Natural killer cell (primary cell): ENCODE measurements around the gene PLVAP. TPM values are rescaled to one million over a fixed set of nuclear protein-coding genes. Genes with fewer than 3 reads are reported as not detected.

ENCODE experiments used
- ATAC-seq, 3 donors: fragments of 150-1000 bp in 2 of 3; fragments of 200-7000 bp in 1 of 3; cut with Tn5 transposase; 1 replicate in 1 of 3; 2 replicates in 2 of 3; pipeline ENCODE4 v1.10.0; 2021; ENCODE audit warnings: mild to moderate bottlenecking in 2 of 3, moderate library complexity in 2 of 3
- DNase-seq, 2 donors: peaks; one replicate each; pipeline versions ENCODE4 v3.0.0 to v3.0.0-alpha.2; 2013 to 2021; ENCODE audit warnings: mixed read lengths in 1 of 2
- H3K27ac ChIP-seq: one replicate; pipeline ENCODE4 v1.5.1; 2013; ENCODE audit warnings: mild to moderate bottlenecking, low read length
- H3K27me3 ChIP-seq: one replicate; pipeline ENCODE4 v1.6.1; 2013; ENCODE audit warnings: low read length; ENCODE audit not compliant: control insufficient read depth, insufficient read depth
- H3K36me3 ChIP-seq: one replicate; pipeline ENCODE4 v1.6.1; 2013; ENCODE audit warnings: low read length; ENCODE audit not compliant: control insufficient read depth, insufficient read depth
- H3K4me1 ChIP-seq: one replicate; pipeline ENCODE4 v1.6.1; 2013; ENCODE audit warnings: low read length; ENCODE audit not compliant: control insufficient read depth, insufficient read depth
- H3K4me3 ChIP-seq: one replicate; pipeline ENCODE4 v1.5.1; 2013; ENCODE audit warnings: low read length
- H3K9me3 ChIP-seq: one replicate; pipeline ENCODE4 v1.6.1; 2013; ENCODE audit warnings: low read length; ENCODE audit not compliant: control insufficient read depth, insufficient read depth
- H3K27ac Mint-ChIP-seq, 2 donors: one replicate each; pipeline ENCODE4 v1.8.0; 2022; ENCODE audit warnings: mild to moderate bottlenecking in 2 of 2, mixed read lengths in 2 of 2, moderate library complexity in 1 of 2
- H3K27me3 Mint-ChIP-seq, 2 donors: one replicate each; pipeline ENCODE4 v1.8.0; 2022; ENCODE audit warnings: low read depth in 2 of 2, mixed read lengths in 2 of 2
- H3K36me3 Mint-ChIP-seq: one replicate; pipeline ENCODE4 v1.8.0; 2022; ENCODE audit warnings: mixed read lengths
- H3K4me1 Mint-ChIP-seq, 2 donors: one replicate each; pipeline ENCODE4 v1.8.0; 2022; ENCODE audit warnings: mixed read lengths in 2 of 2
- H3K4me3 Mint-ChIP-seq: one replicate; pipeline ENCODE4 v1.8.0; 2022; ENCODE audit warnings: mild to moderate bottlenecking, moderate library complexity, mixed read lengths
- H3K9me3 Mint-ChIP-seq, 2 donors: one replicate each; pipeline ENCODE4 v1.8.0; 2022; ENCODE audit warnings: mixed read lengths in 2 of 2
- WGBS: methylation state at CpG from one replicate; pipeline ENCODE4 v1.1.7; 2013; ENCODE audit warnings: missing lambda C conversion rate; ENCODE audit not compliant: insufficient coverage; 5-methylcytosine and 5-hydroxymethylcytosine counted together
- intact Hi-C: fragments of 100-400 bp; cut with micrococcal nuclease; formaldehyde crosslinking; loops from one replicate; pipeline ENCODE4 v1.14.2; 2022
- total RNA-seq, 4 donors: library from RNA; stranded (reverse); fragments of 120-200 nt in 1 of 4; gene quantifications; one replicate each; pipeline versions ENCODE4 v1.2.3 to v1.2.4, GENCODE V29; 2013 to 2022
- TF ChIP-seq, protein P1 (sequence below): fragments of 200-600 bp; IDR thresholded peaks from one replicate; pipeline ENCODE4 v1.8.0; 2022; ENCODE audit warnings: antibody characterized with exemption

PLVAP gene
- total RNA-seq, 3 donors from 2014 or later (not counting 1 experiment from before 2014, with no cell fraction given), result 0.33 to 0.53 TPM; not detected in 1

DNA sequence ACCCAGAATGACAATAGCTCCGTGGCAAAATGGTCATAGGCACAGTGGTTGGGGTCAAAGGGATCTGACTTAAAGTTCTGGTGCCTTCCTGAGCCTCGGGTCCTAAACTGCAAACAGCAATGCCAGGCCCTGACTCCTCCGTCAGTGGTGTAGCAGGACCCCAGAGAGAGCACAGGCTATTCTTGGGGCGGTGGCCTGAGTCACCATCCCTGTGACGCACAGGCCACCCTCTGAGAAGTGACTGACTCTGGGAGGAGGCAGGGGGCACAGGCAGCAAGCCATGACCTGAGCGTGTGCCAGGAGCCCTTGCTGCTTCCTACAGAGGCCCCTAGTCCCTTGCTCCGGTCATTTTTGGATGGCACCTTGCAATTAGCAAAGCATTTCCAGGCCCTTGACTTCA lies 18.7 kb downstream of the PLVAP start:
- H3K27me3 Mint-ChIP-seq, result peaks cover 0 to 8% of the 10 kb centered on the region in 2 donors
- intact Hi-C loops, result no loop called here
- H3K4me1 ChIP-seq, result no peaks in the 10 kb centered on the region
- no peaks in the 10 kb centered on the region for H3K36me3 Mint-ChIP-seq
- no peak overlapping the region for H3K27ac Mint-ChIP-seq
- no peak overlapping the region for H3K4me3 Mint-ChIP-seq
- H3K4me3 ChIP-seq, result no peak overlapping the region
- no peaks in the 10 kb centered on the region for H3K4me1 Mint-ChIP-seq
- H3K27ac ChIP-seq, result no peak overlapping the region
- no peak for DNase-seq
- TF ChIP-seq, protein P1, sequence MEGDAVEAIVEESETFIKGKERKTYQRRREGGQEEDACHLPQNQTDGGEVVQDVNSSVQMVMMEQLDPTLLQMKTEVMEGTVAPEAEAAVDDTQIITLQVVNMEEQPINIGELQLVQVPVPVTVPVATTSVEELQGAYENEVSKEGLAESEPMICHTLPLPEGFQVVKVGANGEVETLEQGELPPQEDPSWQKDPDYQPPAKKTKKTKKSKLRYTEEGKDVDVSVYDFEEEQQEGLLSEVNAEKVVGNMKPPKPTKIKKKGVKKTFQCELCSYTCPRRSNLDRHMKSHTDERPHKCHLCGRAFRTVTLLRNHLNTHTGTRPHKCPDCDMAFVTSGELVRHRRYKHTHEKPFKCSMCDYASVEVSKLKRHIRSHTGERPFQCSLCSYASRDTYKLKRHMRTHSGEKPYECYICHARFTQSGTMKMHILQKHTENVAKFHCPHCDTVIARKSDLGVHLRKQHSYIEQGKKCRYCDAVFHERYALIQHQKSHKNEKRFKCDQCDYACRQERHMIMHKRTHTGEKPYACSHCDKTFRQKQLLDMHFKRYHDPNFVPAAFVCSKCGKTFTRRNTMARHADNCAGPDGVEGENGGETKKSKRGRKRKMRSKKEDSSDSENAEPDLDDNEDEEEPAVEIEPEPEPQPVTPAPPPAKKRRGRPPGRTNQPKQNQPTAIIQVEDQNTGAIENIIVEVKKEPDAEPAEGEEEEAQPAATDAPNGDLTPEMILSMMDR, result no peak
- no peaks in the 10 kb centered on the region for H3K27me3 ChIP-seq
- 87% methylated on average over 7 of the region's 7 CpGs for WGBS
- no peaks in the 10 kb centered on the region for H3K36me3 ChIP-seq
- no peak for ATAC-seq
- no peaks in the 10 kb centered on the region for H3K9me3 ChIP-seq
- no peaks in the 10 kb centered on the region for H3K9me3 Mint-ChIP-seq

DNA sequence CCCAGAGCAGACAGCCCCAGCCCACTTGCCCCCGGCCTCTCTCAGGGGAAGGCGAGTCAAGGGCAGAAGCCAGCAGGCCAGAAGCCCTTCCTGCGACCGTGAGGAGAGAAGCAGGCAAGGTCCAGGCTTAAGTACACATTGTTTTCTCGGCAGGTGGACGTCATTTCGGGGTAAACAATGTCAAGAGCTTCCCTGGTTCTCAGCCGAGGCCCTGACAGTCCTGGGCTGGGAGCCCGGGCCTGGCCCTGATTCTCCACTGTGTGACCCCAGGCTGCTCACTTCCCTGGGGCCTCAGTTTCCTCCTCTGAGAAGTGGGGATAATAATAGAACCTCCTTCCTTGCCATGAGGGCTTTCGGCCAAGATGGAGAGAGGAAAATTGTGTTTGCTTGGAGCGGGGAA lies 19.4 kb downstream of the PLVAP start:
- TF ChIP-seq, protein P1, result no peak
- no peak overlapping the region for H3K27ac ChIP-seq
- no peak for ATAC-seq

DNA sequence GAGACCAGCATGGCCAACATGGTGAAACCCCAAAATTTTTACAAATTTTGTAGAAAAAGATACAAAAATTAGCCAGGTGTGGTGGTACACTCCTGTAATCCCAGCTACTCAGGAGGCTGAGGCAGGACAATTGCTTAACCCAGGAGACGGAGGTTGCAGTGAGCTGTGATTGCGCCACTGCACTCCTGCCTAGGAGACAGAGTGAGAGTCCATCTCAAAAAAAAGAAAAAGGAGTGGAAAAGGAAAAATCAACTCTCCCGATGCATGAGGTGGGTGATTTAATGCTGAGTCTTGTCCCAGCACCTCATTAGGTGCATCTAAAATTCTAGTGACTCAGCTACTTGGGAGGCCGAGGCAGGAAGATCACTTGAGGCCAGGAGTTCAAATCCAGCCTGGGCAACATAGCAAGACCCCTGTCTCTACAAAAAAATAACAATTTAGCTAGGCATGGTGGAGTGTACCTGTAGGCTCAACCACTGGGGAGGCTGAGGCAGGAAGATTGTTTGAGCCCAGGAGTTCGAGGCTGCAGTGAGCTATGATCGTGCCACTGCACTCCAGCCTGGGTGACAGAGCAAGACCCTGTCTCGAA lies 20.0 kb downstream of the PLVAP start:
- Mint-ChIP-seq H3K4me1 (no peaks in the 10 kb centered on the region), H3K4me3 (no peak overlapping the region), H3K9me3 (no peaks in the 10 kb centered on the region), H3K27me3 (peaks cover 0 to 11% of the 10 kb centered on the region in 2 donors), H3K36me3 (no peaks in the 10 kb centered on the region), H3K27ac (no peak overlapping the region)
- no peaks in the 10 kb centered on the region for H3K36me3 ChIP-seq
- no peak overlapping the region for H3K4me3 ChIP-seq
- ATAC-seq, result no peak
- no peaks in the 10 kb centered on the region for H3K4me1 ChIP-seq
- 87% methylated on average over 7 of the region's 7 CpGs for WGBS
- H3K9me3 ChIP-seq, result no peaks in the 10 kb centered on the region
- H3K27ac ChIP-seq, result no peak overlapping the region
- H3K27me3 ChIP-seq, result no peaks in the 10 kb centered on the region
- DNase-seq, result no peak
- intact Hi-C loops, result no loop called here
- TF ChIP-seq, protein P1, result no peak

More for the DNA sequence above, 19.4 kb downstream of the PLVAP start:
- Mint-ChIP-seq H3K9me3 (no peaks in the 10 kb centered on the region), H3K4me3 (no peak overlapping the region), H3K36me3 (no peaks in the 10 kb centered on the region), H3K4me1 (no peaks in the 10 kb centered on the region), H3K27me3 (peaks cover 0 to 11% of the 10 kb centered on the region in 2 donors), H3K27ac (no peak overlapping the region)
- Histone ChIP-seq H3K9me3 (no peaks in the 10 kb centered on the region), H3K4me1 (no peaks in the 10 kb centered on the region), H3K27me3 (no peaks in the 10 kb centered on the region), H3K4me3 (no peak overlapping the region), H3K36me3 (no peaks in the 10 kb centered on the region)
- 92% methylated on average over 9 of the region's 11 CpGs for WGBS
- intact Hi-C loops, result no loop called here
- no peak for DNase-seq

DNA sequence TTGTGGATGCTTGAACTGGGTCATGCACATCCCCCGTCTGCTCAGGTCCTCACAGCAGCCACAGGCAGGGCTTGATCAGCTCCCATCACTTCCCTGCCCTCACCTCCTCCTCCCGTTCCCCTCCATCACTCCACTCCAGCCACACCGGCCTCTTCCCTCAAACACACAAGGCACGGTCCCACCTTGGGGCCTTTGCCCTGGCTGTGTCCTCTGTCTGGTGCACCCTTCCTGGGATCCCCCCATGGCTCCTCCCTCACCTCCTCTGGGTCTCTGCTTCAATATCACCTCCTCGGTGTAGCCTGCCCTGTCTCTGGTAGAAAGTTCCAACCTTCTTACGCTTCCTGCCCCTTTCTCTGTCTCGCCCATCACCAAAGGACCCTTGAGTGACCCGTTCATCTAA lies 23.8 kb downstream of the PLVAP start:
- Histone ChIP-seq H3K27me3 (peaks cover 2% of the 10 kb centered on the region), H3K4me3 (no peak overlapping the region), H3K4me1 (peaks cover 6% of the 10 kb centered on the region), H3K36me3 (no peaks in the 10 kb centered on the region), H3K27ac (no peak overlapping the region), H3K9me3 (no peaks in the 10 kb centered on the region)
- H3K9me3 Mint-ChIP-seq, result no peaks in the 10 kb centered on the region
- 91% methylated on average over 8 of the region's 8 CpGs for WGBS
- ATAC-seq, result no peak
- intact Hi-C loops, result no loop called here
- no peaks in the 10 kb centered on the region for H3K4me1 Mint-ChIP-seq
- DNase-seq, result no peak
- TF ChIP-seq, protein P1, result no peak
- no peak overlapping the region for H3K4me3 Mint-ChIP-seq
- H3K36me3 Mint-ChIP-seq, result no peaks in the 10 kb centered on the region
- no peak overlapping the region for H3K27ac Mint-ChIP-seq
- peaks cover 0 to 22% of the 10 kb centered on the region in 2 donors for H3K27me3 Mint-ChIP-seq
